GM21529 (cell line): Measurements from ENCODE around the gene LYPD1.
"Not testable (repeated sequence)": the region's sequence is repeated elsewhere in the genome, so short reads cannot be mapped to it uniquely, and the experiment has no call there.

Experiments used
- ATAC-seq: cut with Tn5 transposase; IDR thresholded peaks from one replicate; pipeline ENCODE4 v1.9.1; 2021; ENCODE audit not compliant: unreplicated experiment

The LYPD1 gene

GRCh38 chr2:132669908-132670495 lies at the start of gene LYPD1:
Gene LYPD1, minus strand, starts transcription at chr2:132670205. Its CDS starts 273 bp downstream, at chr2:132669932.
- ATAC-seq = no peak

DNA sequence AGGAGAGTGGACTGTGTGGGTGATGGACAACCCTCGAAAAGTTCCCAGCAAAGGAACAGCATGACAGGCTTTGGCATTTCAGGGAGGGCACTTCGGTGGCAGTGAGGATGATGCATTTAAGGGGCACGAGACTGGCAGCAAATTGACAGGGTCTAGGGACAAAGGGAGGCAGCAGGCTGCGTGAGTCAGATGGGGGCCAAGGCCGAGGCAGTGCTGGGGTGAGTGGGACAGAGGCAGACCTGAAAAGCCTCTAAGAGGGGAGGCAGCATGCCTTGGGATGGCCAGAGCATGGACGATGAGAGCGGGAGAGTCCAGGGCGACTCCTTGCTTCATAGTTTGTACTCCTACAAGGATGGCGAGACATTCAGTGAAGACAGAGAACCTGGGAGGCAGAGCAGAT lies 49.5 kb upstream of the LYPD1 start:
- no peak for ATAC-seq

- no peak for ATAC-seq
These were observed 46.9 kb upstream of the LYPD1 start for GRCh38 chr2:132716954-132717353.

DNA sequence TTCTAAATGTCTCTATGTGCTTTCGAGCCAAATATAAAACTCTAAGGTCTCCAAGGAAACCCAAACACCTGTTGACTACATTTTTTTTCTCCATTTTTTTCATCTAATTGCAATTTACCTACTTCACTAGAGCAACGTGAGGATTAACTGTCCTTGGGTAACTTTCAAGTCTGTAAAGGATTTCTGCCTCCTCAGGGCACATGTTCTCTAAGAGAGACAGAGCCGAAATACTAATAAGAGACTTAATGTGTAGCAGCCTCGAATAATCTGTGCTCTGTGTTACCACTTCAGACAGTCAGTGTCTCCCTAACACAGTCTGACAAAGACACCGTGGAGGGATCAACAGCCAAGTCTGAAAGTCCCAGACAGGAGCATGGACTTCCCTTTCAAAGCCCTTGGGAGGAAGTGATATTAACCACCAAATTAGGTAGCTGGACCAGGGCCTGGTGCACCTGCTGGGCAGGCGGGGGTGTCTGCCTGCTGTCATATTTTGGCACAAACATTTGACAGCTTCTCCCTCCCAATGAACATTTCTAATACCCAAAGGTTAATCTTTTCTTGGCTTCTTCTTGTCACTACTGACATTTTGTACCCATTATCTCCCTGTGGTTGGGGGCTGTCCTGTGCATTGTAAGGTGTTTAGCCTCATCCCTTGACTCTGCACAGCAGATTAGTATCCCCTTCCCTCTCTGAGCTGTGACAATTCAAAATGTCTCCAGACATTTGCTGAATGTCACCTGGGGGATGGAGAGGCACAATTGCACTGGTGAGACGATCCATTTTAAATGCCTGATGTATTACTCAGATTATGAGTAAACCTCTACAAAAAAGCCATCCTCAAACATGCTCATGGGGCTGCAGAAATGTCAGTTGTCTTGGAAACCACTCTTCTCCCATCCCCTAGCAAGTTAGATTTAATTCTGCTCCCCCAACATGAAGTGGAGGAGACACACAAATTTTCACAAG lies 45.7 kb upstream of the LYPD1 start:
- peak; percentile 70 for ATAC-seq

DNA sequence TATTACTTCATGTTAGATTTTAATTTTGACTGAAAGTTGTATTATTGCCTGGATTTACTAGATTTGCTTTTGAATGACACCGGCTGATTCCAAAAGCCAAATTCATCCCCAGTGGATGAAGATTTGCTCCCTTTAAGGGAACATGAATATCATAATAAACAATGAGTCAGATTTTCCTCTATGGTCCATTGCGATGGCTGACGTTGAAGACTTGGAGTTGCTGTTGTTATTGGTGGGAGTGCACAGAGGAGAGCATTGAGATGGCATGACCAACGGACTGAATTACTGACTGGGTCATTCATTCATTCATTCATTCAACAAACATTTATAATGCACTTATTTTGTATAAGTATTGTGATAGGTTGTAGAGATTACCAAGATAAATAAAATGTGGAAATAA lies 33.4 kb upstream of the LYPD1 start:
- no peak for ATAC-seq

DNA sequence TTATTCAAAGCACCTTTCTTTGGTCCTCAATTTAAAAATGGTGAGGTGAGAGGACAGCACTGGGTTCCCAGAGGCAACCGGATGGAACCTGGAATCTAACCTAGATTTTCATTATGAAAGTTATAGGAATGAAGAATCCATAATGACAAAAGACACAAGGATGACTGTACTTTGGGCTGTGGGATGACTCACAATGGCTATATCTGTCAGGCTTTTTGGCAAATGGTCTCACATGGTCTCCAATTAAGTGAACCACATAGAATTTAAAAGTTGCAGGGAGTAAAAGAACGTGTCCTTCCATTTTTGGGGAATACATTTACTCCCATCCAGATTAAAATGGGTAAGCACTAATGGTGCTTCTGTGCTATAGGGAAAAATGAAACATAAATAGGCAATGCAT lies 31.8 kb upstream of the LYPD1 start:
- no peak for ATAC-seq

GRCh38 chr2:132699802-132700201 lies 29.8 kb upstream of the LYPD1 start:
- ATAC-seq = not testable (repeated sequence)

- ATAC-seq = not testable (repeated sequence)
These were observed 28.3 kb upstream of the LYPD1 start for GRCh38 chr2:132698347-132698746.

GRCh38 chr2:132697556-132698205 lies 27.7 kb upstream of the LYPD1 start:
- no peak for ATAC-seq

DNA sequence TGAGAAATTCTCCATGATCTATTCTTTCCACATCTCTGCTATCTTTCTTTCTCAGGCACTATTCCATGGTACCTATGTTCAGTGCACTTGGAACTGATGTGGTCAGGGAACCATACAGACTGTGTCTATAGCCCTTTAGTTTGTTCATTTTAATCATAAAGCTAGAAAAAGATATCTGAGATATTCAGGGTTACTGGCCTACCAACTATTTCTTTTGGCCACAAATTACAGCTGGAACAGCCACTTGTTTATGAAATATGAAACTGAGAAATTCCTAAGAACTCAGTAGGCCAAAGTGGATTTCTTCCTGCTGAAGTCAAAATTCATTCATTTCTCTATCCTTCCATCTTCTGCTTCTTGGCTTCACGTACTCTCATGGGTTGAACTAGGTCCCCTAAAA lies 22.8 kb upstream of the LYPD1 start:
- no peak for ATAC-seq

DNA sequence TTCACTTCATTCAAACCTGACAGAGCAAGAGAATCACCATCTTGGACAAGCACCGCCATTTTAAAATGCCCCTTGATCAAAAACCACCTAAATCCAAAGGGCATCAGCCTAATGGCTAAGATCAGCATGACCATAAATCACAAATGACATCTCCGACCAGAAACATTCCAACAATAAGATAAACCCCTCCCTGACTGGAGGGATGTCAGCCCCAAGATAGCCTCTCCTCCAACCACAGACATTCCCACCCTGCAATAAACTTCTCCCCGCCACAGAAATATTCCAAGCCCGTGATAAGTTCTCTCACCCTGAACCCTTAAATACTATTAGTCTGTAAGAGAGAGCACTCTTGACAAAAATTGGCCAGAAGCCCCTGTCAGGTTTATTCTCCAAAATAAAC lies 21.6 kb upstream of the LYPD1 start:
- ATAC-seq = no peak

DNA sequence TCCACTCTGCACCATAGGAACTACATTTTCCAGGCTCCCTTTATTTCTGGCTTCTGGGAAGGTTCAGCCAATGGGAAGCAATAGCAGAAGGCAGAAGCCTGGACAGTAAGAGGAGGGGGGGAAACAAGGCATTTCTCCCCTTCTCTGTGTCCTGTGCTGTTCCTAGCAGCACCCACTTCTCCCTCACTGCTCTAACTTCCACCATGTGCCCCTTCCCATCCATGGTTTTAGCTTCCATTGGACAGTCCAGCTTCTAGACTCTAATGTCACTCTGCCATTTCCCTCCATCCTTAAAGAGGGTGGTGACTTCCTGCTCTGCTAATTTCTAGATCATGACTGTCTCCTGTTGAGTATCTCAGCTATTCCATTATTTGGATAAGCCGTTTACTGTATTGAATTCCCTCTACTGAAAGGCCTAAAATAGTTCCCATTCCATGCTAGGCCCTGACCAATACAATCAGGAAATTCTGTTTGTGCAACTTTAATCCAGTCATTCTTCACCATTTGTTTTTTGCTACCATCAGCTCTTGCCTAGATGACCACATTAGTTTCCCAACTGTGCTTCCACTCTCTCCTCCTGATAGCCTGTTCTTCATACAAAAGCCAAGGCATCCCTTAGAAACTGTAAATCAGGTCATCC lies 20.8 kb upstream of the LYPD1 start:
- ATAC-seq = no peak

- no peak for ATAC-seq
These were observed 11.8 kb upstream of the LYPD1 start for GRCh38 chr2:132681766-132682165.

- no peak for ATAC-seq
These were observed 10.5 kb upstream of the LYPD1 start for GRCh38 chr2:132680544-132680943.

GRCh38 chr2:132678483-132678882 lies 8.5 kb upstream of the LYPD1 start:
- ATAC-seq = no peak

GRCh38 chr2:132677661-132678060 lies 7.7 kb upstream of the LYPD1 start:
- ATAC-seq = no peak

DNA sequence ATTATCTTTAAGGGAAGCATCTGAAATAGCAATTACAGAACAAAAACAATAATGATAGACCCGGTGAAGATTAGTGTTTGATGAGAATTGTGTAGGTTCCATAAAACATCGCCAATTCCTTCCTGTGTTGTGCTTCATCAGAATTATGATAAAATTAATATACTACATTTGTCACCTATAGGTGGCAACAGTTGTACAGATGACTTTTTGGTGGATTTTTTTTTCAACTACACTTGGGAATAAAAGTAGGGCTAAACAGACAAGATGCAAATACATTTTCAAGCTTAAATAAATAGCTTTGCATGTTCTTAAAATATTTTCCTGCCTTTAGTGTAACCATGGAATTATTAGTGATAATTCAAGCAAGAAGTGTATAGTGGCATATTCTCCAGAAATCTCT lies 7.0 kb upstream of the LYPD1 start:
- ATAC-seq = no peak

- no peak for ATAC-seq
These were observed 1.3 kb upstream of the LYPD1 start for GRCh38 chr2:132671151-132671835.

DNA sequence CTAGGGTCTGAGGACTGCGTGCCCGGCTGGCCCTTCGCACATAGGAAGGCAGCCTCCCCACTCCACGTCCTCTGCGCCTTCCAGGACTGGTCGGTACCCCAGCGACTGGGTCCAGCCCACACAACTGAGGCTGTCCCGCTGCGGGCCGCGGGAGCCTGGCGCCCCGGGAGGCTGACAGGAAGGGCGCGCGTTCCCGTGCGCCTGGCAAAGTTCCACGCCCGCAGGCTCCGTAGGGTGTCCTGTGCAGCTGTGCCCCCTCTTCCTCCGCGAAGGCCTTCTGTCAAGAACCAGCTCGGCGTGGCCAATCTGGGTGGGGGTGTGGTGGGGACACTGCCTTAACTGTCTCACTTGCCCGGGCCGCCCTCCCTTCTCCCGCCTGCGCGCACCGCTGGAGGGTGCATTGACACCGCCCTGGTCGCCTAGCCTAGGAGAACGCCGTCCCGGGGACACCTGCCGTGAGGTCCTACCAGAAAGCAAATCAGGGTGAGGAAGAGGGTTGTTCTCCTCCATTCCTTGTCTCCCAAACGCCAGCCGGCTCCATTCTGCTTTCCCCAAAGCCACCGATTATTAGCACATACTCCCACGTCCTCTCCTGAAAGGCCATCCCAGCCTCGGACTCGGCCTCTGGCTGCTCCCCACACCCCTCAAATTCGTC lies 618 bp upstream of the LYPD1 start:
- ATAC-seq = no peak
